Fibroblast of skin of abdomen (primary cell): ENCODE results near the gene CD80.

Experiments
- DNase-seq: peaks from one replicate; pipeline ENCODE4 v3.0.0-alpha.2; 2013

CD80 gene

DNA sequence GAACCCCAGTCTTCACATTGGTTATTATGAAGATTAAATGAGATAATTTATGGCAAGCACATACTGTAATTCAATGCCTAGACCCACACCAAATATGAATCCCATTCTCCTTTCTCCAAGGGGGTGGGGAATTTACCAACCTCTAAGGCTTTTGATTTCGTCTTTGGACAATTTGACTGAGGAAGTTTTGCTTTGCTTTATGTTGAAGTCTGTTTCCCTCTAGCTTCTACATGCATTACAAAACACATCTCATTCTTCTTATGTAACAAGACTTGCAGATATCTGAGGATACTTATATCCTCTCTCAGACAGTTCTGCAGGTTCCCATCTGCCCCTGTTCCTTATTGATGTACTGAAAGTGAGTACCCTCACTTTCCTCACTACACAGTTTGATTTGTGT is 12.2 kb downstream of the CD80 start:
- no peak for DNase-seq

GRCh38 chr3:119543147-119543546 is 16.3 kb downstream of the CD80 start:
- no peak for DNase-seq

DNA sequence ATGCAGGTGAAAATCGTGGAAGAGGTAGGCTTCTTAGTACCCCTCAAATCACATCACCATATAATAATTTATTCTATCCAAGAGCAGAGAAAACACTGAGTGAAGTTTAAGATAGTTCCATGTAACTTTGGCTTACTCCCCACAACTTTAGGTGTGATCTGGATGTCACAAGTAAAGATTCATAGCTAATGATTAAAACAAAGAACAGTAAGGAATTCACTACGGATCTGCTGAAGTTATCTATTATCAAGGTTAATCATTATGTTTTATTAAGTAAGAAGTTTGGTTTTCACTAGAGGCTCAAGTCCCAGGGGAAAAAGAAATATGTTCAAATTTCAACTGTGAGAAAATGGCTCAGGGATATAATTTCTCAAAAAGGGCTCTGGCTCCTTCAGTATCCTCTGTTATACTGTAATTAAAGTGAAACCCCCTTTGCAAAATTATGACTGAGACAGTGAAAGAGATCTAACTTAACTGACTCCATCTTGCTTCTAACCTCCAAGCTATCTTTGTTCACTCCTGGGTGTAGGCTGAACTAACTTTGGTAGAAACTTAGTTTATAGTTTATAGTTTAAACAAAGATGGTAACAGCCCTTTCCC is 17.1 kb downstream of the CD80 start:
- DNase-seq, result no peak

DNA sequence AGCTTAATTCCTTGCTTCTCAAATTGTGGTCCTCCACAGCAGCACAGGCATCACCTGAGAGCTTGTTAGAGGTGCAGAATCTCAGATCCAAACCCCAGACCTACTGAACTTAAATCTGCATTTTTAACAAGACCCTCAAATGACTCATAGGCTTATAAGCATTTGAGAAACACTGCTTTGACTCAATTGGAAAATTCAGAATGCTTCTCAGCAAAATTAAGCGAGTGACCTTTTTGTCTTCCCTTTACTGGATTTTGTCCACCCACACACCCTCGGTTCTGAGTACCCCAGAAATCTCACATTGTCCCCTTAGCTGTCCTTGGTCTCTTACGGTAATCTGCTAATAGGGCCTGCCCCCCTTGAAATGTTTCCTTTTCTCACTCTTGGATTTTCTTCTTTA is 17.9 kb downstream of the CD80 start:
- DNase-seq, result no peak

DNA sequence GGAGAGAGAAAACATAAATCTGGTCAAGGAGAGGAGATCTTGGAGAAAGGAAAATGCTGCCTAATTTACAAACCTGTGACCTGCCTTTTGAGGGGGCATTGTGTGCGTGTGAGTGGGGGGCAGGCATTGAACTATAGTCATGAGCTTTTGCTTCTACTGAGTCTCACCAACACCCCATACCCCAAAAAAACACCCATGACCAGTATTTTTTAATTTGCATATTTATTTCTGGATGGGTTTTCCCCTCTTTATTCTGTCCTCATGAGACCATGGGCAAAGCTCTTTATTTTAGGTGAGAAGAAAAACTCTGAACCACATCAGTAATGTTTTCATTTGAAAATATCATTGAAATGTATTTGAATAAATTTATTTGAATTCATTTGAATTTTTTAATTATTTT is 20.6 kb downstream of the CD80 start:
- no peak for DNase-seq

GRCh38 chr3:119536757-119537156 is 22.7 kb downstream of the CD80 start:
- no peak for DNase-seq

GRCh38 chr3:119534296-119534695 is 25.1 kb downstream of the CD80 start:
- no peak for DNase-seq

- DNase-seq, result no peak
Observed at GRCh38 chr3:119531151-119531550, 28.3 kb downstream of the CD80 start.

DNA sequence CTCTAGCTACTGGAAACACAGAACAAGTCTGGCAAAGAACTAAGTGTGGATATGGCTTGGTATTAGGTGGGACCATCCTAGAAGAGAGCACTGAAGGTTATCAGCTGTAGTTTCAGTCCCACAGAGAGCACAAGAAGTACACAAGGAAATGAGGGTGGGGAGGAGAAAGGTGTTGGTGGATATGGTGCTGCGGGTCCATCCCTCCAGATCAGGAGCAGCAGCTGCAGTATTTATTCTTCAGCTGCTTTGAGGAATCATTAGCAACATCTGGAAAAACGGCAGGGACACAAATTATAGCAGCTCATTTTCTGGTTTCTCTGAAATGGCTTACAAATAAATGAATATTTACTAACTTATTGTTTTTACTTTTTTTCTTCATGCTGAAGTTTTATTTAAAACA is 29.0 kb downstream of the CD80 start:
- DNase-seq, result no peak

DNA sequence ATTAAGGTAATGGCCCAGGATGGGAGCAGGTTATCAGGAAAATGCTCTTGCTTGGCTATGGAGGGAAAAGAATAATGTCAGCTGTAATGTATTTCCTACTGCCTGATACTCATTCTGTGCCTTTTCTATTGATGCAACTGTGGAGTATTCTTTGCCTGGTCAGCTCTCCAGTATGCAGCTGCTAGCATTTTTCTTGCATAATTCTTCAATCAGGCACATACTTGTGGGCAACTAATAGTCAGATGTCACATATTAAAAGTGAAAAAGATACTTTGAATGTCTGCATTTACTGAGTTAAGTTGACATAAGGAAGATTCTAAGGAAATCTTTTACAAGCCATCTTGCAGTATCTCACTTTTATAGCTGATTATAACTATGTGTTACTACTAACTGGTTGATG is 29.5 kb downstream of the CD80 start:
- peak; percentile 79 for DNase-seq

GRCh38 chr3:119527714-119528113 is 31.7 kb downstream of the CD80 start:
- no peak for DNase-seq

- DNase-seq, result peak; percentile 4
Observed at GRCh38 chr3:119524931-119525662, 34.3 kb downstream of the CD80 start.

DNA sequence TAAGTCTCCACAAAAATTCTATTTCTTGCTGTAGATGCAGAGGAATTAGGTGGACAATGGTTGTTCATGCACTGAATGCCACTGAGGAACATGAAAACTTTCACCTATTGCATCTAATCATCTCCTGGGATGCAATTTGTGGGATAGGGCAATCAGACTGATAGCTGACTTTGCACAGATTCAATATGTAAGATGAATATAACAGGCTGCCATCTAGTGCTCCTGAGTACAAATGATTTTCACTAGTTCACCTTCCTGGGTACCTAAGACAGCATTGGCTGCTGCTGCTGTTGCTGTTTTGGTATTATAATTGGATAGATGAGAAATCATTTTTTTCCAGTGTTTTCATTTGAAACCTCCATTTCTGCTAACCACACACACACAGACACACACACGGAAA is 41.4 kb downstream of the CD80 start:
- no peak for DNase-seq

- no peak for DNase-seq
Observed at GRCh38 chr3:119517112-119517511, 42.3 kb downstream of the CD80 start.

DNA sequence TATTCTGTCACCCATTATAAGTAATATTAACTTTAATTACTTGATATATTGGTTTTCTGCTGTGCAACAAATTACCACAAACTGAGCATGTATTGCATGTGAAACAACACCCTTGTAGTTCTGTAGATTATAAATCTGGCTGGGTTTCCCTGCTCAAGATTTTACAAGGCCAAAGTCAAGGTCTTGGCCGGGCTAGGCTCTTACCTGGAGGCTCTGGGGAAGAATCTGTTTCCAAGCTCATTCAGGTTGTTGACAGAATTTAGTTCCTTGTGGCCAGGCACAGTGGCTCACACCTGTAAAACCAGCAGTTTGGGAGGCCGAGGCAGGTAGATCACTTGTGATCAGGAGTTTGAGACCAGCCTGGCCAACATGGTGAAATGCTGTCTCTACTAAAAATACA is 44.8 kb downstream of the CD80 start:
- DNase-seq, result no peak

DNA sequence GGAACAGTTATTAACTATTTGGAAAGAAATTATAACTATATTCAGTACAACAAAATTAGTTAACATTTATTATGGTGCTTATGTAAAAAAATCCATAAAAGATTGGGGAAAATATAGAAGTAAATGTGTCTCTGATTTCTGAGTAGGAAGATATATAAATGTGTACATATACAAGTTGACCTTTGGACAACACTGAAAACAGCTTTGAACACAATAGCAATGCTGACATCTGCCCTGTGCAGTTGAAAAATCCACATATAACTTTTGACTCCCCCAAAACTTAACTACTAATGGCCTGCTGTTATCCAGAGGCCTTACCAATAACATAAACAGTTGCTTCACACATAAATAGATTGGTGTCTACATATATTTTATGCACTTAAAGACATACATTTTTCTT is 48.7 kb downstream of the CD80 start:
- no peak for DNase-seq

GRCh38 chr3:119508172-119508845 is 51.1 kb downstream of the CD80 start:
- DNase-seq, result no peak

- DNase-seq, result no peak
Observed at GRCh38 chr3:119507404-119507803, 52.0 kb downstream of the CD80 start.

- DNase-seq, result no peak
Observed at GRCh38 chr3:119506631-119507030, 52.8 kb downstream of the CD80 start.

- DNase-seq, result no peak
Observed at GRCh38 chr3:119500901-119501300, 58.5 kb downstream of the CD80 start.

DNA sequence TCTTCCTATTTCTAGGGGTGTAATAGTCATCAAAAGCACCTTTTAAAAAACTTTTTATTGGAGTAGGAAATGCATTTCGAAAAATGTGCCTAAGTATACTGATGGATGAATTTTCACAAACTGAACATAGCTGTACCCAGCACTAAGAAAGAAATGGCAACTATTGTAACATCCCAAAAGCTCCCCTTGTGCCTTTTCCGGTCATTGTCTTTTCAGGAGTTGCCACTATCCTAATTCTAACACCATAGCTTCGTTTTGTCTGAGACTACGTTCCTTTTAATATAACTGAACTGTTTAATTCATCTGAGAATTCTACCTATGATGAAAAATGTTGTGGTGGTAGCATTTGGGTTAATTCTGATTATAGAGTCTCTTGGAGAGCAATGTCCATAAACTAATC is 59.1 kb downstream of the CD80 start:
- no peak for DNase-seq

GRCh38 chr3:119498186-119499011 is 61.0 kb downstream of the CD80 start, which contains the start of gene TIMMDC1:
TIMMDC1 (plus strand) TSS chr3:119498547; CDS start chr3:119498734, 187 bp downstream.
- DNase-seq, result peak; percentile 97

DNA sequence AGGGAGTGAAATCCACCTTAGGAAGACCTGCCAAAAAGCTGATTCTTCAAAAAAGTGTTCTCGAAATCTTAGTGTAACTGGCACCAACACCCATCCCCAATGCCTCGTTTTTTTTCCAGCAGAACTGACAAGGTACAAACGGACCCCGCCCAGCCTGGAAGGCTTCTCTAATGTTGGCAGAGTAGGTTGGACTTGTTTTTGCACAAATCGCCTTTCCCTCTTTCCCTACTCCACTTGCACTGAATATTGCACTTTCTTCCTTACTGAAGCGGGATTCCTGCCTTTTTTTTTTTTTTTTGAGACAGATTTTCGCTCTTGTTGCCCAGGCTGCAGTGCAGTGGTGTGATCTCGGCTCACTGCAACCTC is 61.6 kb downstream of the CD80 start:
- DNase-seq, result peak; percentile 4
